Erythroblast (primary cell): ENCODE data around the gene CD82.

Source experiments
- DNase-seq, 2 experiments: peaks; one replicate each; lab custom pipeline; 2025; lab: John Stamatoyannopoulos, UW
- GATA1 ChIP-seq: IDR thresholded peaks from 2 replicates; pipeline ENCODE4 v1.6.1; 2011; ENCODE audit warnings: low read depth, mild to moderate bottlenecking, control low read depth, low read length, moderate library complexity
- POLR2A ChIP-seq: IDR thresholded peaks from 2 replicates; pipeline ENCODE4 v1.6.1; 2011; ENCODE audit warnings: mild to moderate bottlenecking, low read length

Gene CD82

GRCh38 chr11:44602891-44603310 is 37.4 kb downstream of the CD82 start:
- no peak for DNase-seq
- TF ChIP-seq GATA1, result no peak
- TF ChIP-seq POLR2A, result no peak

- TF ChIP-seq GATA1 (no peak), POLR2A (no peak)
- DNase-seq, result no peak
These were observed 38.7 kb downstream of the CD82 start for GRCh38 chr11:44604171-44604581.

- TF ChIP-seq GATA1 (no peak), POLR2A (no peak)
These were observed 39.7 kb downstream of the CD82 start for GRCh38 chr11:44605068-44605708.

GRCh38 chr11:44605965-44606364 is 40.5 kb downstream of the CD82 start:
- no peak for TF ChIP-seq GATA1
- TF ChIP-seq POLR2A, result no peak
- no peak for DNase-seq

More at GRCh38 chr11:44605068-44605708, 39.7 kb downstream of the CD82 start:
- no peak for DNase-seq

GRCh38 chr11:44606472-44606871 is 41.0 kb downstream of the CD82 start:
- no peak for DNase-seq
- TF ChIP-seq GATA1 (no peak), POLR2A (no peak)

GRCh38 chr11:44607319-44607962 is 42.0 kb downstream of the CD82 start:
- DNase-seq, result peak; percentile 47 to 60
- TF ChIP-seq POLR2A (no peak), GATA1 (no peak)

GRCh38 chr11:44607987-44608386 is 42.5 kb downstream of the CD82 start:
- DNase-seq, result no peak
- no peak for TF ChIP-seq GATA1
- TF ChIP-seq POLR2A, result no peak

GRCh38 chr11:44608651-44608990 is 43.2 kb downstream of the CD82 start:
- DNase-seq, result no peak
- TF ChIP-seq POLR2A, result no peak
- TF ChIP-seq GATA1, result no peak

- DNase-seq, result no peak
- TF ChIP-seq POLR2A (no peak), GATA1 (no peak)
These were observed 43.7 kb downstream of the CD82 start for GRCh38 chr11:44608991-44609782.

GRCh38 chr11:44609783-44610155 is 44.3 kb downstream of the CD82 start:
- no peak for DNase-seq
- TF ChIP-seq GATA1 (no peak), POLR2A (no peak)

GRCh38 chr11:44610186-44610955 is 44.9 kb downstream of the CD82 start:
- TF ChIP-seq GATA1 (no peak), POLR2A (no peak)
- no peak for DNase-seq

- TF ChIP-seq GATA1 (no peak), POLR2A (no peak)
- peak; percentile 30 to 40 for DNase-seq
These were observed 45.6 kb downstream of the CD82 start for GRCh38 chr11:44611088-44611487.

GRCh38 chr11:44611687-44612434 is 46.4 kb downstream of the CD82 start:
- no peak for TF ChIP-seq GATA1
- no peak for TF ChIP-seq POLR2A
- peak; percentile 24 to 45 for DNase-seq
